HCT116 (cell line): ENCODE measurements around the gene SLC12A7.

Source experiments
- CTCF ChIP-seq, 3 experiments: fragments of 200-600 bp in 1 of 3; sonication (generic) in 1 of 3; IDR thresholded peaks in 2 of 3; conservative IDR thresholded peaks in 1 of 3; 2 replicates each; pipeline ENCODE4 v1.5.1; 2012 to 2017; ENCODE audit warnings: low read depth in 2 of 3, low read length in 2 of 3, antibody characterized with exemption in 1 of 3, borderline replicate concordance in 1 of 3, control low read depth in 1 of 3, mild to moderate bottlenecking in 1 of 3, mixed read lengths in 1 of 3, mixed run types in 1 of 3, moderate library complexity in 1 of 3; ENCODE audit not compliant: insufficient read depth in 1 of 3
- EZH2 ChIP-seq: fragments of 200-600 bp; sonication (generic); IDR thresholded peaks from 2 replicates; pipeline ENCODE4 v1.6.1; 2017; ENCODE audit warnings: antibody characterized with exemption, mixed run types
- POLR2A ChIP-seq: IDR thresholded peaks from 2 replicates; pipeline ENCODE4 v1.7.0; 2011; ENCODE audit warnings: borderline replicate concordance; ENCODE audit not compliant: insufficient read depth, insufficient read length; ENCODE audit errors: extremely low read depth
- POLR2AphosphoS5 ChIP-seq: IDR thresholded peaks from 2 replicates; pipeline ENCODE4 v1.6.1; 2011; ENCODE audit warnings: mild to moderate bottlenecking, low read depth, low read length, moderate library complexity
- SIN3A ChIP-seq: IDR thresholded peaks from 2 replicates; pipeline ENCODE4 v1.6.1; 2012; ENCODE audit warnings: low read depth
- SRF ChIP-seq: IDR thresholded peaks from 2 replicates; pipeline ENCODE4 v1.6.1; 2012; ENCODE audit warnings: low read depth
- YY1 ChIP-seq: IDR thresholded peaks from 2 replicates; pipeline ENCODE4 v1.6.1; 2011; ENCODE audit warnings: low read length, low read depth, moderate library complexity, mild to moderate bottlenecking; ENCODE audit not compliant: insufficient replicate concordance; ENCODE audit errors: extremely low read depth

GRCh38 chr5:1030801-1031271 lies 81.0 kb downstream of the SLC12A7 start:
- TF ChIP-seq SRF (no peak), POLR2A (no peak), YY1 (no peak), CTCF (IDR thresholded peaks at IDR 0.05 in 2 of 3, conservative IDR thresholded peaks at IDR 0.05 in 1 of 3; ENCODE audit: borderline replicate concordance in 1 of 3, insufficient read depth in 1 of 3, low read depth in 2 of 3, low read length in 2 of 3) (no peak), SIN3A (no peak), POLR2AphosphoS5 (no peak), EZH2 (no peak)
